Endothelial cell of umbilical vein (primary cell): ENCODE data around the gene SMARCD3. TPM values are rescaled to one million over a fixed set of nuclear protein-coding genes. Genes with fewer than 3 reads are reported as not detected.

Experiments
- BruUV-seq: library from RNA; stranded (reverse); fragments of 400-500 nt; replicated peaks from 2 replicates; lab custom pipeline; 2021; lab: Mats Ljungman, UMichigan
- CTCF ChIA-PET: fragments of 300-600, 350-600 bp; sonication (Branson Sonifier 250); formaldehyde crosslinking; loops from one replicate; lab custom pipeline; 2021; ENCODE audit warnings: antibody characterized with exemption, inconsistent platforms; lab: Charles Lee
- POLR2A ChIA-PET: fragments of 300-600, 350-600 bp; sonication (Branson Sonifier 250); formaldehyde crosslinking; loops from one replicate; lab custom pipeline; 2021; ENCODE audit warnings: antibody characterized with exemption, inconsistent platforms; lab: Charles Lee
- DNase-seq: peaks from one replicate; pipeline ENCODE4 v3.0.0-alpha.2; 2011; ENCODE audit warnings: low read depth, low spot score
- FAIRE-seq: peaks from 2 replicates; lab custom pipeline; 2011; peaks lifted over from hg19 to GRCh38; lab: Jason Lieb, UNC
- H2AFZ ChIP-seq: 2 replicates; pipeline ENCODE4 v1.6.0; 2012; ENCODE audit warnings: low read depth, low read length, control low read depth, inconsistent platforms
- H3K27ac ChIP-seq: 2 replicates; pipeline ENCODE4 v1.5.1; 2011; ENCODE audit warnings: low read depth, mild to moderate bottlenecking, control low read depth, low read length, moderate library complexity; ENCODE audit not compliant: insufficient read depth
- H3K27me3 ChIP-seq, 2 experiments: 2 replicates each; pipeline versions ENCODE4 v1.6.0 to v1.6.1; 2011; ENCODE audit warnings: low read length in 2 of 2, mixed read lengths in 1 of 2; ENCODE audit not compliant: control insufficient read depth in 2 of 2, insufficient read depth in 2 of 2
- H3K36me3 ChIP-seq, 2 experiments: 2 replicates in 1 of 2; 3 replicates in 1 of 2; pipeline ENCODE4 v1.5.1; 2011; ENCODE audit warnings: low read length in 2 of 2, mild to moderate bottlenecking in 1 of 2, moderate library complexity in 1 of 2; ENCODE audit not compliant: control insufficient read depth in 2 of 2, insufficient read depth in 2 of 2; ENCODE audit errors: extremely low read depth in 1 of 2
- H3K4me1 ChIP-seq: 3 replicates; pipeline ENCODE4 v1.5.1; 2011; ENCODE audit warnings: mild to moderate bottlenecking, low read length; ENCODE audit not compliant: control insufficient read depth, insufficient read depth; ENCODE audit errors: extremely low read depth
- H3K4me2 ChIP-seq: 2 replicates; pipeline ENCODE4 v1.6.1; 2011; ENCODE audit warnings: low read length, control low read depth, mixed read lengths; ENCODE audit not compliant: insufficient read depth
- H3K4me3 ChIP-seq, 3 experiments: fragments of 200-600 bp in 1 of 3; sonication (generic), shearing (Covaris generic) in 1 of 3; replicated peaks in 1 of 3; 2 replicates each; pipeline ENCODE4 v1.5.1; 2011 to 2016; ENCODE audit warnings: control low read depth in 3 of 3, low read length in 3 of 3, mild to moderate bottlenecking in 2 of 3, inconsistent platforms in 1 of 3, low read depth in 1 of 3, moderate library complexity in 1 of 3; ENCODE audit not compliant: insufficient read depth in 1 of 3
- H3K79me2 ChIP-seq: 2 replicates; pipeline ENCODE4 v1.6.0; 2012; ENCODE audit warnings: low read length, inconsistent platforms; ENCODE audit not compliant: control insufficient read depth, insufficient read depth
- H3K9ac ChIP-seq: replicated peaks from 2 replicates; pipeline ENCODE3; 2011; ENCODE audit warnings: low read length, control low read depth; ENCODE audit not compliant: insufficient read depth; ENCODE audit errors: extremely low read depth
- H3K9me1 ChIP-seq: replicated peaks from 3 replicates; pipeline ENCODE4 v1.6.0; 2011; ENCODE audit warnings: mild to moderate bottlenecking, low read length; ENCODE audit not compliant: control insufficient read depth, insufficient read depth; ENCODE audit errors: extremely low read depth
- H3K9me3 ChIP-seq: replicated peaks from 2 replicates; pipeline ENCODE4 v1.5.1; 2012; ENCODE audit warnings: low read length, inconsistent platforms; ENCODE audit not compliant: control insufficient read depth, insufficient read depth
- H4K20me1 ChIP-seq: replicated peaks from 2 replicates; pipeline ENCODE3; 2011; ENCODE audit warnings: mild to moderate bottlenecking, low read length; ENCODE audit not compliant: control insufficient read depth, insufficient read depth; ENCODE audit errors: extremely low read depth
- CTCF ChIP-seq, 2 donors: IDR thresholded peaks; 1 replicate in 1 of 2; 2 replicates in 1 of 2; pipeline ENCODE4 v1.5.1; 2011; ENCODE audit warnings: low read length in 2 of 2, mild to moderate bottlenecking in 2 of 2, moderate library complexity in 2 of 2, control low read depth in 1 of 2, inconsistent platforms in 1 of 2, low read depth in 1 of 2; ENCODE audit not compliant: insufficient read depth in 1 of 2; ENCODE audit errors: extremely low read depth in 1 of 2
- EZH2 ChIP-seq: IDR thresholded peaks from 2 replicates; pipeline ENCODE4 v1.6.1; 2012; ENCODE audit warnings: borderline replicate concordance, low read depth, mild to moderate bottlenecking, moderate library complexity, low read length, inconsistent platforms; ENCODE audit not compliant: severe bottlenecking
- FOS ChIP-seq: IDR thresholded peaks from 2 replicates; pipeline ENCODE4 v1.6.1; 2011; ENCODE audit warnings: mild to moderate bottlenecking, low read length, moderate library complexity, borderline replicate concordance; ENCODE audit not compliant: insufficient read depth
- MAX ChIP-seq: IDR thresholded peaks from 2 replicates; pipeline ENCODE4 v1.6.1; 2011; ENCODE audit not compliant: insufficient read depth, insufficient read length
- POLR2A ChIP-seq: IDR thresholded peaks from 2 replicates; pipeline ENCODE4 v1.6.1; 2012; ENCODE audit warnings: low read depth, mild to moderate bottlenecking, control low read depth, low read length
- POLR2AphosphoS5 ChIP-seq: IDR thresholded peaks from 2 replicates; pipeline ENCODE4 v1.6.1; 2012; ENCODE audit warnings: low read depth, mild to moderate bottlenecking, control low read depth, low read length, moderate library complexity; ENCODE audit not compliant: insufficient read depth
- dilution Hi-C: fragments of 300-500 bp; cut with MboI; formaldehyde crosslinking; loops from one replicate; pipeline ENCODE4 v1.15.0; 2019; ENCODE audit warnings: low sequenced_read_pairs; ENCODE audit not compliant: extremely low pct_ligation_motif_present
- intact Hi-C: fragments of 100-400 bp; cut with micrococcal nuclease; formaldehyde crosslinking; loops from one replicate; pipeline ENCODE4 v1.10.0; 2022
- polyA plus RNA-seq, 4 experiments: library from polyadenylated mRNA; depleted of rRNA in 3 of 4; stranded (reverse) in 3 of 4; unstranded in 1 of 4; fragments of >200 nt; gene quantifications; 2 replicates each; pipeline versions ENCODE4 v1.2.1 to v1.2.3, GENCODE V29; 2011 to 2012; ENCODE audit warnings: missing spikeins in 1 of 4
- total RNA-seq: library from RNA; stranded (reverse); gene quantifications from 2 replicates; pipeline ENCODE4 v1.2.3, GENCODE V29; 2021

SMARCD3 gene
- total and polyA plus RNA-seq, 2 donors (not counting 3 experiments of a cell fraction or from before 2014, with no cell fraction given), result 6.1 to 8.5 TPM

- FAIRE-seq (no peak), DNase-seq (no peak)
- H2AFZ ChIP-seq, result no peak overlapping the region
- H3K36me3 ChIP-seq, result peaks cover 0 to 14% of the 10 kb centered on the region in 2 experiments
- H3K27ac ChIP-seq, result no peak overlapping the region
- intact Hi-C loops (no loop called here), dilution Hi-C loops (no loop called here)
- H3K79me2 ChIP-seq, result no peaks in the 10 kb centered on the region
- TF ChIP-seq POLR2A (peak; percentile 4), EZH2 (no peak), POLR2AphosphoS5 (peak; percentile 5), MAX (no peak)
- no peaks in the 10 kb centered on the region for H4K20me1 ChIP-seq
- H3K9me3 ChIP-seq, result no peaks in the 10 kb centered on the region
- H3K4me1 ChIP-seq, result peaks cover 5% of the 10 kb centered on the region
- H3K4me3 ChIP-seq, result no peak overlapping the region
- H3K4me2 ChIP-seq, result no peak overlapping the region
- CTCF ChIA-PET, result interaction anchor here (0.6 to 3.0 kb wide), 6 partner anchors 9 to 254 kb away, joined by 3 to 58 read pairs (median 16); partner anchors contain the start of genes ABCF2 and CHPF2
- H3K9ac ChIP-seq, result no peak overlapping the region
- POLR2A ChIA-PET, result no interaction called here
- no TSS peak for BruUV-seq
- H3K27me3 ChIP-seq, result peaks cover 0 to 6% of the 10 kb centered on the region in 2 experiments
- H3K9me1 ChIP-seq, result no peaks in the 10 kb centered on the region
Measured at GRCh38 chr7:151242159-151243044, 6.1 kb downstream of the SMARCD3 start.

GRCh38 chr7:151241755-151242096 is 6.8 kb downstream of the SMARCD3 start:
- Histone ChIP-seq H3K27me3 (peaks cover 0 to 6% of the 10 kb centered on the region in 2 experiments), H3K9ac (no peak overlapping the region), H2AFZ (no peak overlapping the region), H3K4me1 (peaks cover 5% of the 10 kb centered on the region), H3K4me3 (no peak overlapping the region), H3K79me2 (no peaks in the 10 kb centered on the region), H4K20me1 (no peaks in the 10 kb centered on the region), H3K27ac (no peak overlapping the region), H3K4me2 (no peak overlapping the region), H3K9me1 (no peaks in the 10 kb centered on the region), H3K9me3 (no peaks in the 10 kb centered on the region), H3K36me3 (peaks cover 0 to 20% of the 10 kb centered on the region in 2 experiments)
- FAIRE-seq (no peak), DNase-seq (no peak)
- TF ChIP-seq FOS, result no peak
- TF ChIP-seq CTCF (IDR thresholded peaks at IDR 0.05; ENCODE audit: extremely low read depth in 1 of 2, insufficient read depth in 1 of 2, low read depth in 1 of 2, low read length in 2 of 2), result no peak
- peak; percentile 12 for TF ChIP-seq POLR2AphosphoS5
- ChIA-PET CTCF (interaction anchor here (0.6 kb wide), 1 partner anchor 20 kb away, joined by 3 read pairs; no protein-coding TSS in a partner anchor), POLR2A (no interaction called here)
- intact Hi-C loops (no loop called here), dilution Hi-C loops (no loop called here)
- no TSS peak for BruUV-seq
